Retinal pigment epithelial cell (primary cell): ENCODE data around the gene HRG.
"Not testable (repeated sequence)": the region's sequence is repeated elsewhere in the genome, so short reads cannot be mapped to it uniquely, and the experiment has no call there.

Experiments used
- DNase-seq: peaks from one replicate; pipeline ENCODE4 v3.0.0-alpha.2; 2010; ENCODE audit warnings: low read depth
- H3K4me3 ChIP-seq: 2 replicates; pipeline ENCODE4 v1.5.1; 2011; ENCODE audit warnings: mild to moderate bottlenecking, low read length, control low read depth, moderate library complexity
- TF ChIP-seq, protein P1 (sequence below): conservative IDR thresholded peaks from 2 replicates; pipeline ENCODE4 v1.5.1; 2011; ENCODE audit warnings: low read depth, low read length, control low read depth, inconsistent platforms

The HRG gene

DNA sequence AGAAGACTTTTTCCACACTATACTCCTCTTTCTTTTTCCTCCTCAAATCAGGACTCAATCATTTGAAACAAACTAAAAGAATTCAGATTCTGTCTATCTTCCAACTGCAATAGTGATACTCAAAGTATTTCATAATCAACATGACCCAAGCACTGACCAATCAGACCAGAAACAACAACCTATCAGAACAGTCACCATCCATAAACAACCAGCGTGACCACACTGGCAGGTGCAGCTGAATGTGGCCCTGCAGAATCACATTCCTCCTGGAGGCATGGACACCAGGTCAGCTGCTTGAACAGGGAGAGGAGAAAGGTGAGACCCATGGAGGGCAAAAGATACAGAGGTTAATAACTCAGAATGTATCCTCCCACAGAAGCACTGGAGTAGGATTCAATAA, 13.3 kb downstream of the HRG start:
- TF ChIP-seq, protein P1, sequence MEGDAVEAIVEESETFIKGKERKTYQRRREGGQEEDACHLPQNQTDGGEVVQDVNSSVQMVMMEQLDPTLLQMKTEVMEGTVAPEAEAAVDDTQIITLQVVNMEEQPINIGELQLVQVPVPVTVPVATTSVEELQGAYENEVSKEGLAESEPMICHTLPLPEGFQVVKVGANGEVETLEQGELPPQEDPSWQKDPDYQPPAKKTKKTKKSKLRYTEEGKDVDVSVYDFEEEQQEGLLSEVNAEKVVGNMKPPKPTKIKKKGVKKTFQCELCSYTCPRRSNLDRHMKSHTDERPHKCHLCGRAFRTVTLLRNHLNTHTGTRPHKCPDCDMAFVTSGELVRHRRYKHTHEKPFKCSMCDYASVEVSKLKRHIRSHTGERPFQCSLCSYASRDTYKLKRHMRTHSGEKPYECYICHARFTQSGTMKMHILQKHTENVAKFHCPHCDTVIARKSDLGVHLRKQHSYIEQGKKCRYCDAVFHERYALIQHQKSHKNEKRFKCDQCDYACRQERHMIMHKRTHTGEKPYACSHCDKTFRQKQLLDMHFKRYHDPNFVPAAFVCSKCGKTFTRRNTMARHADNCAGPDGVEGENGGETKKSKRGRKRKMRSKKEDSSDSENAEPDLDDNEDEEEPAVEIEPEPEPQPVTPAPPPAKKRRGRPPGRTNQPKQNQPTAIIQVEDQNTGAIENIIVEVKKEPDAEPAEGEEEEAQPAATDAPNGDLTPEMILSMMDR = no peak
- no peak for DNase-seq
- H3K4me3 ChIP-seq = no peak overlapping the region

DNA sequence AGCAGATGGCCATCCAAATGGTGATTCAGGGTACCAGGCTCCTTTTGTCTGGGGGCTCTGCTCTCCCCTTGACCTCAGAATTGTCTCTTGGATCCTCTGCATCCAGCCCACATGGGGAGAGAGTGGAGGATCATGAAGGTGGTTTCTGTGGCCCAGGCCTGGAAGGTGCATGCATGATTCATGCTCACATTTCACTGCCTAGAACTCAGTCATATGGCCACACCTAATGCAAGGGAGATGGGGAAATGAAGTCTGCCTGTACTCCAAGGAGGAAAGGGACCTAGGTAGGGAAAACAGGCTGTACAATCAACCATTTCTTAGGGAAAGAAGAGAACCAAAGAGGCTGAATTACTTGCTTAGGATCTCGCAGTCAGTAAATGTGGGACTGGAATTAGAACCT, 15.1 kb downstream of the HRG start:
- no peak overlapping the region for H3K4me3 ChIP-seq
- TF ChIP-seq, protein P1 = no peak
- DNase-seq = no peak

DNA sequence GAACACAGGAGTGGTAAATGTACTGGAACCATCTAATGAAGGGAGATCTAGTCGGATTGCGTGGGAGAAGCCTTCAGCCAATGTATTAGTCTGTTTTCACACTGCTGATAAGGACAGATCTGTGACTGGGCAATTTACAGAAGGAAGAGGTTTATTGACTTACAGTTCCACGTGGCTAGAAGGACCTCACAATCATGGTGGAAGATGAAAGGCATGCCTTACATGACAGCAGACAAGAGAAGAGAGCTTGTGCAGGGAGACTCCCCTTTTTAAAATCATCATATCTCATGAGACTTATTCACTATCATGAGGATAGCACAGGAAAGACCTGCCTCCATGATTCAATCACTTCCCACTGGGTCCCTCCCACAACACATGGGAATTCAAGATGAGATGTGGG, 17.0 kb downstream of the HRG start:
- no peak for DNase-seq
- TF ChIP-seq, protein P1 = no peak
- no peak overlapping the region for H3K4me3 ChIP-seq

DNA sequence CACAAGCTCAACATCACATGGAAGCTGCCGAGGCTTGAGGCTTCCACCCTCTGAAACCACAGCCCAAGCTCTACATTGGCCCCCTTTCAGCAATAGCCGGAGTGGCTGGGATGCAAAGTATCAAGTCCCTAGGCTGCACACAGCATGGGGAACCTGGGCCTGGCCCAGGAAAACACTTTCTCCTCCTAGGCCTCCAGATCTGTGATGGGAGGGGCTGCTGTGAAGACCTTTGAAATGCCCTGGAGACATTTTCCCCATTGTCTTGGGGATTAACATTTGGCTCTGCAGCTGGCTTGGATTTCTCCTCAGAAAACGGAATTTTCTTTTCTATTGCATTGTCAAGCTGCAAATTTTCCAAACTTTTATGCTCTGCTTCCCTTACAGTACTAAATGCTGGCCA, 18.2 kb downstream of the HRG start:
- TF ChIP-seq, protein P1 = no peak
- no peak for DNase-seq
- H3K4me3 ChIP-seq = no peak overlapping the region

DNA sequence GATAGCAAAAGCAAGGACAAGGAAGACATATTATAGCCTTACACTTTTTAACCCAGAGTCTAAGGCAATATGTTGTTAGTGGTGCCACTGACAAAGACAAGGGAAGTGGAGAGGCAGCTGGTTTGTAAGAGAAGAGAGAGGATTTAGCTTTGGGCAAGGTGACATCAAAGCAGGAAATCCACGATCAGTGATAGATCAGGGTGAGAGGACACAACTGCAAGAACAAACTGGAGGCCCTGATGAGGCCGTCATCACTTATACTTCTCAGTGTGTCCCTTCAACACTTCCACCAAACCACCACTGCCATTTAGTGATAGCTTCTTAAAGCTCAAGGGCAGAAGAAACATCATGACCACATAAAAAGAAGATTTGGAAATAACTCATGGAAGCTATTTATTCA, 20.7 kb downstream of the HRG start:
- not testable (repeated sequence) for DNase-seq, H3K4me3 ChIP-seq

DNA sequence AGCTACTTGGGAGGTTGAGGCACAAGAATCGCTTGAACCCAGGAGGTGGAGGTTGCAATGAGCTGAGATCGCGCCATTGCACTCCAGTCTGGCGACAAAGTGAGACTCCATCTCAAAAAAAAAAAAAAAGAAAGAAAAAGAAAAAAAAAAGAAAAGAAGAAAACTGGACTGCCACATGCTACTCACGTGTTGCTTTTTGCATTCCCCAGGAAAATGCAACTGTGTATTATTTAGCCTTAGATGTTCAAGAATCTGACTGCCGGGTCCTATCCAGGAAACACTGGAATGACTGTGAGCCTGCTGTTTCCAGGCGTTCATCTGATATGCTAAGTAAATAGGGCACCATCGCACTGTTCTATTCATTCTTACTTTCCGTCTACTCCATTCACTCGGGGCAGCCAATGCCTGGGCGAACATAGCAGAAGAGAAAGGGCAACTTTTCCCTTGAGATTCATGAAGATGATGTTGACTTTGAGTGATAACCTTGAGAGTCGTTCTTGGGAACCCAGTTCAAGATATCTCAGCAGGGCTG, 21.4 kb downstream of the HRG start:
- TF ChIP-seq, protein P1 = no peak
- DNase-seq = no peak
- H3K4me3 ChIP-seq = no peak overlapping the region

DNA sequence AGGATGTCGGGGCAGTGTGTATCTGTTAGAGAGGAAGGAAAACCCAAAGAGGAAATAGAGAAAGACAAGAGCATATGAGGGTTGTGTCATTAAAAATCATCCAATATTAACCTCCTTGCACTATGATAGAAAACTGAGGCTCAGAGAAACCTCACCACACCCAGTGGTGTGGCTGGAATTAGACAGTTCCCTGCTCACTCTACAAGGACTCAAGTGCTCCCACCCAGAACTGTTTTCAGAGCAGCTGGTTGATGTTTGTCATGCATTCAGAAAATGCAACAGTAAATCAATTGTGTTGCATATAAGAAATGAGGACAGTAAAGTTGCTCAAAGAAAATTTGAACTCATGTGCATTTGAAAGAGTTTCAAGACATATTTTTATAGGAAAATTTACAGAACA, 24.5 kb downstream of the HRG start:
- H3K4me3 ChIP-seq, DNase-seq: not testable (repeated sequence)

DNA sequence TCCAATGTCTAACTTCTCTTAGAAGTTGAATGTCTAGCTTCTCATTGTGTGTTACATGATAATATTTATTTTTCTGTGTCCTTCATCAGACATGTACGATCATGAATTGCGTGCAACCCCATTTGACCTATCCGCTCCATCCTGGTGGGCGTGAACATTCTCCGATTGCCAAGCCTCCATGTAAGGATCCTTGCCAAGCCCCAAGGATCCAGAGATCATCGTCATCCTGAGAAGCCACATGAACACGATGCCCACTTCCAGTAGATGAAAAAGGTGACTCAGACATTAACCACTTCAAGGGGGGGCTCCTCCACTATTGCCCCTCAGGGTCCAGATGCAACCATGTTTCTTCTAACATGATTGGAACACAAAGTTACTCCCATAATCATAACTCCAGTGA, 25.9 kb downstream of the HRG start:
- TF ChIP-seq, protein P1 = no peak
- H3K4me3 ChIP-seq = no peak overlapping the region
- DNase-seq = no peak
